Ureter (tissue), 1 donor: ENCODE measurements around the gene DPP8. TPM values are rescaled to one million over a fixed set of nuclear protein-coding genes. Genes with fewer than 3 reads are reported as not detected.
"Not testable (repeated sequence)": the region's sequence is repeated elsewhere in the genome, so short reads cannot be mapped to it uniquely, and the experiment has no call there.

Source experiments
- DNase-seq: peaks from one replicate; pipeline ENCODE4 v3.0.0-alpha.2; 2020; ENCODE audit warnings: low spot score
- total RNA-seq: library from RNA; stranded (reverse); gene quantifications from one replicate; pipeline ENCODE4 v1.2.4, GENCODE V29; 2023
- donor health status: DM: yes; HTN: yes; CAD: no.

Gene DPP8
- total RNA-seq, 1 donor from 2014 or later: 52.5 TPM

- no peak for DNase-seq
Observed at GRCh38 chr15:65404186-65404872, 113.2 kb downstream of the DPP8 start.

- DNase-seq: no peak
Observed at GRCh38 chr15:65402961-65403360, 114.5 kb downstream of the DPP8 start.

GRCh38 chr15:65401611-65402240, 115.8 kb downstream of the DPP8 start:
- DNase-seq: no peak

- DNase-seq: no peak
Observed at GRCh38 chr15:65400760-65401610, 116.5 kb downstream of the DPP8 start.

GRCh38 chr15:65399997-65400396, 117.5 kb downstream of the DPP8 start:
- DNase-seq: no peak

- no peak for DNase-seq
Observed at GRCh38 chr15:65399001-65399706, 118.3 kb downstream of the DPP8 start.

GRCh38 chr15:65398486-65398885, 119.0 kb downstream of the DPP8 start:
- not testable (repeated sequence) for DNase-seq

GRCh38 chr15:65396965-65397317, 120.5 kb downstream of the DPP8 start:
- DNase-seq: no peak

GRCh38 chr15:65396283-65396964, 121.1 kb downstream of the DPP8 start:
- DNase-seq: no peak

GRCh38 chr15:65395567-65396202, 121.8 kb downstream of the DPP8 start:
- no peak for DNase-seq

GRCh38 chr15:65394936-65395335, 122.6 kb downstream of the DPP8 start:
- no peak for DNase-seq

- no peak for DNase-seq
Observed at GRCh38 chr15:65394280-65394789, 123.2 kb downstream of the DPP8 start.

- DNase-seq: no peak
Observed at GRCh38 chr15:65393557-65393956, 123.9 kb downstream of the DPP8 start.

- DNase-seq: no peak
Observed at GRCh38 chr15:65393091-65393490, 124.4 kb downstream of the DPP8 start.

Other genes starting within 250 kb of the DPP8 start
- 14.8 TPM for gene PARP16, start 230.8 kb downstream of the DPP8 start, total RNA-seq
- not detected for gene RNU5A-1, start 221.6 kb downstream of the DPP8 start, total RNA-seq
- gene RNU5B-1, start 213.0 kb downstream of the DPP8 start, total RNA-seq: not detected
- gene IGDCC3, start 139.7 kb downstream of the DPP8 start, total RNA-seq: 1.6 TPM
- 2.1 TPM for gene IGDCC4, start 94.7 kb downstream of the DPP8 start, total RNA-seq
- gene HACD3, start 12.8 kb upstream of the DPP8 start, total RNA-seq: 107 TPM
- gene INTS14, start 93.4 kb upstream of the DPP8 start, total RNA-seq: 57.2 TPM
- 24.9 TPM for gene SLC24A1, start 104.2 kb upstream of the DPP8 start, total RNA-seq